HG03432 (cell line): ENCODE measurements around the gene RBP5.

Source experiments
- ATAC-seq: cut with Tn5 transposase; IDR thresholded peaks from one replicate; pipeline ENCODE4 v1.9.1; 2021; ENCODE audit warnings: mild to moderate bottlenecking, moderate library complexity; ENCODE audit not compliant: unreplicated experiment

Gene RBP5

GRCh38 chr12:7128681-7129286, at the start of gene RBP5:
Gene RBP5 (minus strand): TSS chr12:7128889. CDS start chr12:7128775, 114 bp downstream.
- ATAC-seq, result no peak

- ATAC-seq, result no peak
Measured at GRCh38 chr12:7178481-7178880, 49.8 kb upstream of the RBP5 start.

GRCh38 chr12:7176595-7176994, 47.9 kb upstream of the RBP5 start:
- ATAC-seq, result no peak

- no peak for ATAC-seq
Measured at GRCh38 chr12:7175493-7175892, 46.8 kb upstream of the RBP5 start.

- ATAC-seq, result no peak
Measured at GRCh38 chr12:7171854-7172253, 43.2 kb upstream of the RBP5 start.

- ATAC-seq, result no peak
Measured at GRCh38 chr12:7169951-7170350, 41.3 kb upstream of the RBP5 start.

GRCh38 chr12:7162691-7163114, 34.0 kb upstream of the RBP5 start:
- ATAC-seq, result no peak

- no peak for ATAC-seq
Measured at GRCh38 chr12:7161811-7162210, 33.1 kb upstream of the RBP5 start.

- no peak for ATAC-seq
Measured at GRCh38 chr12:7161327-7161726, 32.6 kb upstream of the RBP5 start.

- no peak for ATAC-seq
Measured at GRCh38 chr12:7160183-7160582, 31.5 kb upstream of the RBP5 start.

- no peak for ATAC-seq
Measured at GRCh38 chr12:7158781-7159609, 30.3 kb upstream of the RBP5 start.

GRCh38 chr12:7157391-7157790, 28.7 kb upstream of the RBP5 start:
- no peak for ATAC-seq

GRCh38 chr12:7156259-7157197, 27.8 kb upstream of the RBP5 start:
- ATAC-seq, result no peak

- ATAC-seq, result no peak
Measured at GRCh38 chr12:7155471-7156034, 26.9 kb upstream of the RBP5 start.

GRCh38 chr12:7154901-7155470, 26.3 kb upstream of the RBP5 start:
- no peak for ATAC-seq

GRCh38 chr12:7154042-7154441, 25.4 kb upstream of the RBP5 start:
- no peak for ATAC-seq

GRCh38 chr12:7152818-7153217, 24.1 kb upstream of the RBP5 start:
- no peak for ATAC-seq

GRCh38 chr12:7151532-7151931, 22.8 kb upstream of the RBP5 start:
- ATAC-seq, result no peak

GRCh38 chr12:7150841-7151240, 22.2 kb upstream of the RBP5 start:
- no peak for ATAC-seq

GRCh38 chr12:7150356-7150755, 21.7 kb upstream of the RBP5 start:
- ATAC-seq, result no peak

GRCh38 chr12:7146906-7147305, 18.2 kb upstream of the RBP5 start:
- ATAC-seq, result no peak
